ENCODE data around the gene ARL17B.
"Not testable (repeated sequence)": the region's sequence is repeated elsewhere in the genome, so short reads cannot be mapped to it uniquely, and the experiment has no call there.

The ARL17B gene

GRCh38 chr17:46290906-46291546 lies 70.5 kb downstream of the ARL17B start:
- not testable (repeated sequence) for DNase-seq (ENCODE audit: low read depth, low spot score)

- DNase-seq (ENCODE audit: low read depth, low spot score) = not testable (repeated sequence)
Measured at GRCh38 chr17:46287587-46287986, 74.0 kb downstream of the ARL17B start.

GRCh38 chr17:46286764-46287221 lies 74.8 kb downstream of the ARL17B start:
- peak; percentile 32 for DNase-seq (ENCODE audit: low read depth, low spot score)

- not testable (repeated sequence) for DNase-seq (ENCODE audit: low read depth, low spot score)
Measured at GRCh38 chr17:46285500-46285899, 76.1 kb downstream of the ARL17B start.

- DNase-seq (ENCODE audit: low read depth, low spot score) = not testable (repeated sequence)
Measured at GRCh38 chr17:46284467-46284866, 77.1 kb downstream of the ARL17B start.

- DNase-seq (ENCODE audit: low read depth, low spot score) = not testable (repeated sequence)
Measured at GRCh38 chr17:46282635-46283034, 78.9 kb downstream of the ARL17B start.

- not testable (repeated sequence) for DNase-seq (ENCODE audit: low read depth, low spot score)
Measured at GRCh38 chr17:46281336-46281735, 80.2 kb downstream of the ARL17B start.

GRCh38 chr17:46276728-46277479 lies 84.7 kb downstream of the ARL17B start:
- not testable (repeated sequence) for DNase-seq (ENCODE audit: low read depth, low spot score)

GRCh38 chr17:46274238-46274637 lies 87.3 kb downstream of the ARL17B start:
- no peak for DNase-seq (ENCODE audit: low read depth, low spot score)

- DNase-seq (ENCODE audit: low read depth, low spot score) = no peak
Measured at GRCh38 chr17:46273541-46274236, 87.9 kb downstream of the ARL17B start.

- DNase-seq (ENCODE audit: low read depth, low spot score) = no peak
Measured at GRCh38 chr17:46270032-46270431, 91.5 kb downstream of the ARL17B start.

- peak; percentile 84 for DNase-seq (ENCODE audit: low read depth, low spot score)
Measured at GRCh38 chr17:46266656-46267544, 94.7 kb downstream of the ARL17B start.

- peak; percentile 74 for DNase-seq (ENCODE audit: low read depth, low spot score)
Measured at GRCh38 chr17:46266063-46266655, 95.4 kb downstream of the ARL17B start.

GRCh38 chr17:46264456-46265198 lies 96.9 kb downstream of the ARL17B start:
- peak; percentile 67 for DNase-seq (ENCODE audit: low read depth, low spot score)

- DNase-seq (ENCODE audit: low read depth, low spot score) = peak; percentile 68
Measured at GRCh38 chr17:46262271-46262670, 99.3 kb downstream of the ARL17B start.

- DNase-seq (ENCODE audit: low read depth, low spot score) = peak; percentile 83
Measured at GRCh38 chr17:46259845-46260661, 101.5 kb downstream of the ARL17B start.

- not testable (repeated sequence) for DNase-seq (ENCODE audit: low read depth, low spot score)
Measured at GRCh38 chr17:46256369-46256768, 105.2 kb downstream of the ARL17B start.

- DNase-seq (ENCODE audit: low read depth, low spot score) = not testable (repeated sequence)
Measured at GRCh38 chr17:46254215-46254614, 107.4 kb downstream of the ARL17B start.

GRCh38 chr17:46253722-46254121 lies 107.8 kb downstream of the ARL17B start:
- peak; percentile 85 for DNase-seq (ENCODE audit: low read depth, low spot score)
